Suprapubic skin (tissue), 3 donors: ENCODE measurements around the gene NT5E.

Experiments
- CTCF ChIP-seq, 2 donors: fragments of 200-600 bp in 1 of 2; fragments of 450-650 bp in 1 of 2; sonication (generic) in 1 of 2; IDR thresholded peaks; one replicate each; pipeline ENCODE4 v1.5.1; 2016 to 2019; ENCODE audit warnings: antibody characterized with exemption in 2 of 2, mild to moderate bottlenecking in 1 of 2, moderate library complexity in 1 of 2
- POLR2A ChIP-seq, 2 donors: fragments of 450-650 bp; IDR thresholded peaks; one replicate each; pipeline ENCODE4 v1.6.1; 2017; ENCODE audit warnings: antibody characterized with exemption in 2 of 2, mild to moderate bottlenecking in 2 of 2, moderate library complexity in 2 of 2

DNA sequence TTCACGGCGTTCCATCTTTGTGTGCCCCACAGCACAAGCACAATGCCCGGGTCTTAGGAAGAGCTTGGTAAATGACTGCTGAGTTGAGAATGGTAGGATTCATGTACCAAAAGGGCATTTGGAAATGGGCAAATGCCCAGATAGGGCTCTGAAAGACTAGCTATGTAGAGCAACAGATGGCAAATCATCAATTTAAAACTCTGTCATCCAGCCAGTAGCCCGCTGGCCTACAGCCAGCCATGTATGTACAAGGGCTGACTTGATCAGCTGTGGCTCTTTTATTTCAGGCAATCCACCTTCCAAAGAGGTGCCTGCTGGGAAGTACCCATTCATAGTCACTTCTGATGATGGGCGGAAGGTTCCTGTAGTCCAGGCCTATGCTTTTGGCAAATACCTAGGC lies 35.1 kb downstream of the NT5E start:
- no peak for TF ChIP-seq POLR2A (IDR thresholded peaks at IDR 0.05)
- no peak for TF ChIP-seq CTCF (IDR thresholded peaks at IDR 0.05)
